ENCODE measurements around the gene C12orf56.

GRCh38 chr12:64261813-64262212 is 128.7 kb downstream of the C12orf56 start:
- TF ChIP-seq POLR2A (IDR thresholded peaks at IDR 0.05) (no peak), CTCF (IDR thresholded peaks at IDR 0.05) (no peak)
